LNCAP (cell line): ENCODE measurements around the gene FBXO47.

Source experiments
- CTCF ChIP-seq: fragments of 450-650 bp; IDR thresholded peaks from 2 replicates; pipeline ENCODE4 v1.5.1; 2017; ENCODE audit warnings: mild to moderate bottlenecking

FBXO47 gene

GRCh38 chr17:38906460-38907228 lies 60.6 kb downstream of the FBXO47 start:
- no peak for TF ChIP-seq CTCF

DNA sequence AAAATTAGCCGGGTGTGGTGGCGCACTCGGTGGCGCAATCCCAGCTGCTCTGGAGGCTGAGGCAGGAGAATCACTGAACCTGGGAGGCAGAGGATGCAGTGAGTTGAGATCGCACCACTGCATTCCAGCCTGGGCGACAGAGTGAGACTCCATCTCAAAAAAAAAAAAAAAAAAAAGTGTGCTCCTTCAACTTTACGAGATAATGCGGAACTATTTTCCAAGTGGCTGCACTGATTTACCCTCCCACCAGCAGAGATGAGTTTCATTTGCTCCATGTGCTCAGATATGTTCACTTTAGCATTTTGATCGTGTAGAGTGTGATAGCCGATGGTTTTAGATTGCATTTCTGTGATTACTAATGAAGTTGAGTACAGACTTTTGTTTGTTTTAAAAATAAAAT lies 61.8 kb downstream of the FBXO47 start:
- TF ChIP-seq CTCF = no peak

- TF ChIP-seq CTCF = no peak
These were observed 62.3 kb downstream of the FBXO47 start for GRCh38 chr17:38904892-38905291.

DNA sequence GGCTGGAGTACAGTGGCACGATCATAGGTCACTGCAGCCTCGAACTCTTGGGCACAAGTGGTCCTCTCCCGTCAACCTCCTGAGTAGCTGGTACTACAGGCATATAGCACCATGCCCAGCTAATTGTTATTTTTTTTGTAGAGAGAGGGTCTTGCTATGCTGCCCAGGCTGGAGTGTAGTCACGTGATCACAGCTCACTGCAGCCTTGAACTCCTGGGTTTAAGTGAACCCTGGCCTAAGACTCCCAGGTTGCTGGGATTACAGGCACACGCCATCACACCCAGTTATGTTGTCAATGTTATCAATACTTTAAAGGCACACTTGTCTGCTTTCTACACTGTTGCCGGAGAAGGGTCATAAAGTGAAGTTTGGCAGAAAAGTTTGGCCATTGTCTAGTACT lies 63.8 kb downstream of the FBXO47 start:
- TF ChIP-seq CTCF = no peak

DNA sequence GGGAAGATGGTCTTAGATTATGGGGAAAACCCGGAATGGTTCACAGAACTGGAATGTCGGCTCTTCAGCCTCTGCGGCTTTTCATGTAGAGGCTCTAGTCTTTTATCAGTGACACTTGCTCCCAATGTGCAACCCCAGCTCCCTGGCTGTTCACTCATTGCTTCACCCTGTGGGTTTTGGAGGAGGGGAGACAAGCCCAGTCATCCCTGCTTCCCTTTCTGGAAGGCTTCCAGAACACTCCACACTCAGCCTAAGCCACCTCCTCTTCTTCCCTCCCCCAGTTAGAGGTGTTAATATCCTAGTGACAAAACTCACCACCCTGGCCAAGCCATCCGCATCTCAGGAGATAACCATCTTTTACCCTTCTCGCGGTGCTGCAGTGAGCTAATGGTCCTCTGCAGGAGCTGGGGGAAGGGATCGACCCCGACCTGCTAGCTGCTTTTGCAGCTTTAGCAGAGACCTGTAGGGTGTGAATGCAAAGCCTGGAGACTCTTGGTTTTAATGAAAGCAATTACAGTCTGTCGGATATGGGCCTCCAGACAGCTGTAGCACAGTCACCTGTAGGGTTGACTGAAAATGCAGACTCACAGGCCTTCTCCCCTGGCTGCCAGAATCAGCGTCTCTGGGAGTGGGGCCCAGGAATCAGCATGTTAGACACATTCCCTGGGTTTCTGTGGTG lies 66.1 kb downstream of the FBXO47 start:
- no peak for TF ChIP-seq CTCF

- no peak for TF ChIP-seq CTCF
These were observed 67.8 kb downstream of the FBXO47 start for GRCh38 chr17:38899421-38899820.

- no peak for TF ChIP-seq CTCF
These were observed 68.3 kb downstream of the FBXO47 start for GRCh38 chr17:38898812-38899348.
